ENCODE results near the gene ABCC9.

The ABCC9 gene

GRCh38 chr12:21776175-21776574 is 165.1 kb downstream of the ABCC9 start:
- Mint-ChIP-seq H3K4me1 (ENCODE audit: low read depth) (peaks cover 5% of the 10 kb centered on the region), H3K36me3 (ENCODE audit: low read depth) (no peaks in the 10 kb centered on the region), H3K4me3 (no peak overlapping the region), H3K9me3 (no peaks in the 10 kb centered on the region), H3K27ac (no peak overlapping the region), H3K27me3 (ENCODE audit: low read depth) (peaks cover 43% of the 10 kb centered on the region)
- DNase-seq (ENCODE audit: low spot score): no peak

- no peak overlapping the region for H3K4me3 Mint-ChIP-seq
- peaks cover 5% of the 10 kb centered on the region for H3K4me1 Mint-ChIP-seq (ENCODE audit: low read depth)
- no peak for DNase-seq (ENCODE audit: low spot score)
- H3K9me3 Mint-ChIP-seq: no peaks in the 10 kb centered on the region
- peaks cover 51% of the 10 kb centered on the region for H3K27me3 Mint-ChIP-seq (ENCODE audit: low read depth)
- no peak overlapping the region for H3K27ac Mint-ChIP-seq
- no peaks in the 10 kb centered on the region for H3K36me3 Mint-ChIP-seq (ENCODE audit: low read depth)
Measured at GRCh38 chr12:21775133-21775820, 165.9 kb downstream of the ABCC9 start.

GRCh38 chr12:21774358-21775132 is 166.7 kb downstream of the ABCC9 start, which contains the start of gene KCNJ8:
TSS of gene KCNJ8 (minus strand) at chr12:21774706. CDS start at chr12:21773616, 1,090 bp downstream.
- H3K4me3 Mint-ChIP-seq: no peak within 1 kb of the TSS
- H3K36me3 Mint-ChIP-seq (ENCODE audit: low read depth): no peaks in the 10 kb centered on the region
- no peak within 1 kb of the TSS for H3K27ac Mint-ChIP-seq
- no peak for DNase-seq (ENCODE audit: low spot score)
- no peaks in the 10 kb centered on the region for H3K9me3 Mint-ChIP-seq
- peaks cover 51% of the 10 kb centered on the region for H3K27me3 Mint-ChIP-seq (ENCODE audit: low read depth)
- H3K4me1 Mint-ChIP-seq (ENCODE audit: low read depth): peaks cover 5% of the 10 kb centered on the region

GRCh38 chr12:21773806-21774205 is 167.4 kb downstream of the ABCC9 start:
- Mint-ChIP-seq H3K36me3 (ENCODE audit: low read depth) (no peaks in the 10 kb centered on the region), H3K27ac (no peak overlapping the region), H3K27me3 (ENCODE audit: low read depth) (peaks cover 51% of the 10 kb centered on the region), H3K4me1 (ENCODE audit: low read depth) (peaks cover 5% of the 10 kb centered on the region), H3K4me3 (no peak overlapping the region), H3K9me3 (no peaks in the 10 kb centered on the region)
- DNase-seq (ENCODE audit: low spot score): no peak

GRCh38 chr12:21773263-21773741 is 167.9 kb downstream of the ABCC9 start:
- peaks cover 51% of the 10 kb centered on the region for H3K27me3 Mint-ChIP-seq (ENCODE audit: low read depth)
- no peaks in the 10 kb centered on the region for H3K9me3 Mint-ChIP-seq
- DNase-seq (ENCODE audit: low spot score): no peak
- H3K4me1 Mint-ChIP-seq (ENCODE audit: low read depth): peaks cover 5% of the 10 kb centered on the region
- no peaks in the 10 kb centered on the region for H3K36me3 Mint-ChIP-seq (ENCODE audit: low read depth)
- no peak overlapping the region for H3K4me3 Mint-ChIP-seq
- no peak overlapping the region for H3K27ac Mint-ChIP-seq

- no peaks in the 10 kb centered on the region for H3K36me3 Mint-ChIP-seq (ENCODE audit: low read depth)
- peaks cover 5% of the 10 kb centered on the region for H3K4me1 Mint-ChIP-seq (ENCODE audit: low read depth)
- DNase-seq (ENCODE audit: low spot score): no peak
- no peak overlapping the region for H3K27ac Mint-ChIP-seq
- H3K9me3 Mint-ChIP-seq: no peaks in the 10 kb centered on the region
- H3K27me3 Mint-ChIP-seq (ENCODE audit: low read depth): peaks cover 42% of the 10 kb centered on the region
- no peak overlapping the region for H3K4me3 Mint-ChIP-seq
Measured at GRCh38 chr12:21771311-21771710, 169.9 kb downstream of the ABCC9 start.

GRCh38 chr12:21769307-21769706 is 171.9 kb downstream of the ABCC9 start:
- Mint-ChIP-seq H3K36me3 (ENCODE audit: low read depth) (no peaks in the 10 kb centered on the region), H3K27me3 (ENCODE audit: low read depth) (peaks cover 27% of the 10 kb centered on the region), H3K4me3 (no peak overlapping the region), H3K9me3 (no peaks in the 10 kb centered on the region), H3K4me1 (ENCODE audit: low read depth) (peaks cover 5% of the 10 kb centered on the region), H3K27ac (no peak overlapping the region)
- DNase-seq (ENCODE audit: low spot score): no peak

- no peaks in the 10 kb centered on the region for H3K36me3 Mint-ChIP-seq (ENCODE audit: low read depth)
- no peak overlapping the region for H3K4me3 Mint-ChIP-seq
- H3K4me1 Mint-ChIP-seq (ENCODE audit: low read depth): no peaks in the 10 kb centered on the region
- no peaks in the 10 kb centered on the region for H3K9me3 Mint-ChIP-seq
- DNase-seq (ENCODE audit: low spot score): no peak
- H3K27me3 Mint-ChIP-seq (ENCODE audit: low read depth): peaks cover 13% of the 10 kb centered on the region
- no peak overlapping the region for H3K27ac Mint-ChIP-seq
Measured at GRCh38 chr12:21766403-21766802, 174.8 kb downstream of the ABCC9 start.

GRCh38 chr12:21764950-21765349 is 176.3 kb downstream of the ABCC9 start:
- H3K4me1 Mint-ChIP-seq (ENCODE audit: low read depth): no peaks in the 10 kb centered on the region
- peaks cover 3% of the 10 kb centered on the region for H3K27me3 Mint-ChIP-seq (ENCODE audit: low read depth)
- no peak overlapping the region for H3K27ac Mint-ChIP-seq
- no peak overlapping the region for H3K4me3 Mint-ChIP-seq
- no peaks in the 10 kb centered on the region for H3K36me3 Mint-ChIP-seq (ENCODE audit: low read depth)
- DNase-seq (ENCODE audit: low spot score): no peak
- no peaks in the 10 kb centered on the region for H3K9me3 Mint-ChIP-seq

GRCh38 chr12:21764065-21764464 is 177.2 kb downstream of the ABCC9 start:
- no peak for DNase-seq (ENCODE audit: low spot score)
- Mint-ChIP-seq H3K4me3 (no peak overlapping the region), H3K9me3 (no peaks in the 10 kb centered on the region), H3K27ac (no peak overlapping the region), H3K36me3 (ENCODE audit: low read depth) (no peaks in the 10 kb centered on the region), H3K4me1 (ENCODE audit: low read depth) (no peaks in the 10 kb centered on the region), H3K27me3 (ENCODE audit: low read depth) (peaks cover 3% of the 10 kb centered on the region)

- Mint-ChIP-seq H3K36me3 (ENCODE audit: low read depth) (no peaks in the 10 kb centered on the region), H3K4me3 (no peak overlapping the region), H3K9me3 (no peaks in the 10 kb centered on the region), H3K27ac (no peak overlapping the region), H3K27me3 (ENCODE audit: low read depth) (peaks cover 3% of the 10 kb centered on the region), H3K4me1 (ENCODE audit: low read depth) (no peaks in the 10 kb centered on the region)
- DNase-seq (ENCODE audit: low spot score): no peak
Measured at GRCh38 chr12:21763531-21763930, 177.7 kb downstream of the ABCC9 start.

GRCh38 chr12:21759737-21760136 is 181.5 kb downstream of the ABCC9 start:
- no peaks in the 10 kb centered on the region for H3K4me1 Mint-ChIP-seq (ENCODE audit: low read depth)
- H3K27ac Mint-ChIP-seq: no peak overlapping the region
- no peak for DNase-seq (ENCODE audit: low spot score)
- H3K9me3 Mint-ChIP-seq: no peaks in the 10 kb centered on the region
- H3K4me3 Mint-ChIP-seq: no peak overlapping the region
- peaks cover 3% of the 10 kb centered on the region for H3K27me3 Mint-ChIP-seq (ENCODE audit: low read depth)
- H3K36me3 Mint-ChIP-seq (ENCODE audit: low read depth): no peaks in the 10 kb centered on the region

GRCh38 chr12:21757735-21758134 is 183.5 kb downstream of the ABCC9 start:
- no peaks in the 10 kb centered on the region for H3K36me3 Mint-ChIP-seq (ENCODE audit: low read depth)
- H3K27ac Mint-ChIP-seq: no peak overlapping the region
- H3K9me3 Mint-ChIP-seq: no peaks in the 10 kb centered on the region
- H3K4me3 Mint-ChIP-seq: no peak overlapping the region
- no peak for DNase-seq (ENCODE audit: low spot score)
- H3K27me3 Mint-ChIP-seq (ENCODE audit: low read depth): no peaks in the 10 kb centered on the region
- H3K4me1 Mint-ChIP-seq (ENCODE audit: low read depth): no peaks in the 10 kb centered on the region

- Mint-ChIP-seq H3K27me3 (ENCODE audit: low read depth) (no peaks in the 10 kb centered on the region), H3K9me3 (no peaks in the 10 kb centered on the region), H3K4me3 (no peak overlapping the region), H3K4me1 (ENCODE audit: low read depth) (no peaks in the 10 kb centered on the region), H3K36me3 (ENCODE audit: low read depth) (no peaks in the 10 kb centered on the region), H3K27ac (no peak overlapping the region)
- no peak for DNase-seq (ENCODE audit: low spot score)
Measured at GRCh38 chr12:21756699-21757098, 184.5 kb downstream of the ABCC9 start.
